Esophagus muscularis mucosa (tissue), 3 donors: ENCODE results near the gene UVRAG.

Source experiments
- CTCF ChIP-seq, 3 experiments: fragments of 200-600 bp in 2 of 3; fragments of 450-650 bp in 1 of 3; sonication (generic) in 2 of 3; IDR thresholded peaks; one replicate each; pipeline ENCODE4 v1.5.1; 2017 to 2019; ENCODE audit warnings: antibody characterized with exemption in 3 of 3, mild to moderate bottlenecking in 2 of 3, moderate library complexity in 1 of 3
- EP300 ChIP-seq: sonication (generic); formaldehyde crosslinking; IDR thresholded peaks from one replicate; pipeline ENCODE4 v1.6.1; 2017; ENCODE audit warnings: antibody characterized with exemption

- no peak for TF ChIP-seq EP300
- TF ChIP-seq CTCF (IDR thresholded peaks at IDR 0.05), result no peak
Observed at GRCh38 chr11:75949023-75949672, 134.1 kb downstream of the UVRAG start.
